Measurements from ENCODE around the gene GTPBP3. TPM values are rescaled to one million over a fixed set of nuclear protein-coding genes. Genes with fewer than 3 reads are reported as not detected.

The GTPBP3 gene
- total and polyA plus RNA-seq, 2 experiments from 2014 or later, result 34.9 to 95.6 TPM

DNA sequence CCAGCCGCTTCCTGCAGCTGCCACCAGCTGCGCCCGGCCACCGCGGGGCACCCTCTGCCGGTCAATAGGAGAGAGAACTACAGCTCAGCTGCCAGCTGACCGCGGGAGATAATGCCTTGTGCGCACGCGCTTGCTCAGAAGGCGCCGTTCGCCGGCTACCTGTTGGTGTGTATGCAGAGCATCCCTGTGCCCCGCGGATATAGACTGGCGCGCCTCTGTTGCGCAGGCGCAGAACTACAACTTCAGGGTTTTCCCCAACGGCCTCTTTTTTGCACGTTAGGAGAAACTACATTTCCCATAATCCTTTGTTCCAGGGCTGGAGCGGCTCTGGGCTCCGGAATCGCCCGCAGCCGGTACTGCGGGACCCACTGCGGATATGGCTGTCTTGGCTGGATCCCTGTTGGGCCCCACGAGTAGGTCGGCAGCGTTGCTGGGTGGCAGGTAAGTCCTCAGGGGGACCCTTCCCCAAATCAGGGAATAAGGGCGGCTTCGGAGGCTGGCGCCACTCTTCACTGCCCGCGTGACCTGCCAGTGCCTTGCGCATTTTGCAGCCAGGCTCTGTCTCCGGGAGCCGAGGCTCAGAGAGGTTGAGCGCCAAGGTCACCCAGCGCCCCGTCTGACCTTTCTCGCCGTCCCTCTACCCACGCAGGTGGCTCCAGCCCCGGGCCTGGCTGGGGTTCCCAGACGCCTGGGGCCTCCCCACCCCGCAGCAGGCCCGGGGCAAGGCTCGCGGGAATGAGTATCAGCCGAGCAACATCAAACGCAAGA is 31.7 kb upstream of the GTPBP3 start, which contains the start of gene MRPL34:
MRPL34 (plus strand) TSS at position 356 of the 768 bp plus-strand sequence; CDS start at position 377, 21 bp downstream.
- peak within 1 kb of the TSS; percentile 47 for H3K4me3 ChIP-seq
- H3K4me1 ChIP-seq (ENCODE audit: low read depth), result peaks cover 11% of the 10 kb centered on the region
- peak within 1 kb of the TSS; percentile 81 for H3K27ac ChIP-seq
- no peaks in the 10 kb centered on the region for H3K9me3 ChIP-seq (ENCODE audit: low read depth)
- peak; percentile 98 to 99 for DNase-seq (ENCODE audit: low read depth in 1 of 2, low spot score in 1 of 2)
- H3K36me3 ChIP-seq, result no peaks in the 10 kb centered on the region
- no peaks in the 10 kb centered on the region for H3K27me3 ChIP-seq
- TF ChIP-seq, protein P1, sequence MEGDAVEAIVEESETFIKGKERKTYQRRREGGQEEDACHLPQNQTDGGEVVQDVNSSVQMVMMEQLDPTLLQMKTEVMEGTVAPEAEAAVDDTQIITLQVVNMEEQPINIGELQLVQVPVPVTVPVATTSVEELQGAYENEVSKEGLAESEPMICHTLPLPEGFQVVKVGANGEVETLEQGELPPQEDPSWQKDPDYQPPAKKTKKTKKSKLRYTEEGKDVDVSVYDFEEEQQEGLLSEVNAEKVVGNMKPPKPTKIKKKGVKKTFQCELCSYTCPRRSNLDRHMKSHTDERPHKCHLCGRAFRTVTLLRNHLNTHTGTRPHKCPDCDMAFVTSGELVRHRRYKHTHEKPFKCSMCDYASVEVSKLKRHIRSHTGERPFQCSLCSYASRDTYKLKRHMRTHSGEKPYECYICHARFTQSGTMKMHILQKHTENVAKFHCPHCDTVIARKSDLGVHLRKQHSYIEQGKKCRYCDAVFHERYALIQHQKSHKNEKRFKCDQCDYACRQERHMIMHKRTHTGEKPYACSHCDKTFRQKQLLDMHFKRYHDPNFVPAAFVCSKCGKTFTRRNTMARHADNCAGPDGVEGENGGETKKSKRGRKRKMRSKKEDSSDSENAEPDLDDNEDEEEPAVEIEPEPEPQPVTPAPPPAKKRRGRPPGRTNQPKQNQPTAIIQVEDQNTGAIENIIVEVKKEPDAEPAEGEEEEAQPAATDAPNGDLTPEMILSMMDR (IDR thresholded peaks at IDR 0.05; ENCODE audit: low read depth, low read length), result peak; percentile 72

DNA sequence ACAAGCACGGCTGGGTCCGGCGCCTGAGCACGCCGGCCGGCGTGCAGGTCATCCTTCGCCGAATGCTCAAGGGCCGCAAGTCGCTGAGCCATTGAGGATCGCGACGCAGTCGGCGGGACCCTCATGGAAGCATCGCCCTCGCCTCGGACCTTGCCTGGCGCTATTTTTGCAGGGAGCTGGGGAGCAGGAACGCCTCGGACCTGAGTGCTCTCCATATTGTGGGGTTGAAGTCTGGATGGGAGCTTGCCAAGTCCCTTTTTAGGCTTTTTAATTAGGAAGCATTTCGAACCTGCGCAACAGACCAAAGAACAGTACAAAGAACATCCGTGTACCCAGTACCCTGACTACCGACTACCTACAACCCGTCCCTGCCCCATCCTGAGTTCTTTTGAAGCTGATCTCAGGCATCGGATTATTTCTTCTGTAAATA is 31.1 kb upstream of the GTPBP3 start:
- no peaks in the 10 kb centered on the region for H3K27me3 ChIP-seq
- H3K9me3 ChIP-seq (ENCODE audit: low read depth), result no peaks in the 10 kb centered on the region
- peaks cover 11% of the 10 kb centered on the region for H3K4me1 ChIP-seq (ENCODE audit: low read depth)
- TF ChIP-seq, protein P1 (IDR thresholded peaks at IDR 0.05; ENCODE audit: low read depth, low read length), result no peak
- peak in 1 of 2 donors; percentile 52 for DNase-seq (ENCODE audit: low read depth in 1 of 2, low spot score in 1 of 2)
- H3K4me3 ChIP-seq, result peak overlapping the region; percentile 47
- no peaks in the 10 kb centered on the region for H3K36me3 ChIP-seq
- peak overlapping the region; percentile 81 for H3K27ac ChIP-seq

DNA sequence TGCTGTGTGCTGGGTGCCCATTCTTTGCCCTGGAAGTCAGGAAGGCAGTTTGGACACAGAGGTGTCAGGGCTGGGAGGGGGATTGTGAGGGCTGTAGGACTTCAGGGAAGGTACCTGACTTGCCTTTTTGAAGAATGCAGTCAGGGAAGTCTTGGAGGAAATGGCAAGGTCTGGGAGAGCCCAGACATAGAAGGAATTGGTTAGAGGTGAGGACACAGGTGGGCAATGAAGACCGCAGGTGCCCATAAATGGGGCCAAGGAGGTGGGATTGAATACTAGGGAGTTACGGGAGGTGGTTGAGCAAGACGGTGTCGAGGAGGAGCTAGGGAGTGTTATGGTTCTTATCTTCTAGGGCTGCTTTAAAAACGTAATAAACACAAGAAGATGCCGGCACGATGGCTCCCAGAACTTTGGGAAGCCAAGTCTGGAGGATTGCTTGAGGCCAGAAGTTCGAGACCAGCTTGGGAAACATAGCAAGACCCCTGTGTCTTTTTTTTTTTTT is 29.4 kb upstream of the GTPBP3 start:
- Histone ChIP-seq H3K4me1 (ENCODE audit: low read depth) (peaks cover 5% of the 10 kb centered on the region), H3K9me3 (ENCODE audit: low read depth) (no peaks in the 10 kb centered on the region), H3K36me3 (no peaks in the 10 kb centered on the region), H3K4me3 (no peak overlapping the region), H3K27me3 (no peaks in the 10 kb centered on the region), H3K27ac (no peak overlapping the region)
- no peak for DNase-seq (ENCODE audit: low read depth in 1 of 2, low spot score in 1 of 2)
- TF ChIP-seq, protein P1 (IDR thresholded peaks at IDR 0.05; ENCODE audit: low read depth, low read length), result no peak

DNA sequence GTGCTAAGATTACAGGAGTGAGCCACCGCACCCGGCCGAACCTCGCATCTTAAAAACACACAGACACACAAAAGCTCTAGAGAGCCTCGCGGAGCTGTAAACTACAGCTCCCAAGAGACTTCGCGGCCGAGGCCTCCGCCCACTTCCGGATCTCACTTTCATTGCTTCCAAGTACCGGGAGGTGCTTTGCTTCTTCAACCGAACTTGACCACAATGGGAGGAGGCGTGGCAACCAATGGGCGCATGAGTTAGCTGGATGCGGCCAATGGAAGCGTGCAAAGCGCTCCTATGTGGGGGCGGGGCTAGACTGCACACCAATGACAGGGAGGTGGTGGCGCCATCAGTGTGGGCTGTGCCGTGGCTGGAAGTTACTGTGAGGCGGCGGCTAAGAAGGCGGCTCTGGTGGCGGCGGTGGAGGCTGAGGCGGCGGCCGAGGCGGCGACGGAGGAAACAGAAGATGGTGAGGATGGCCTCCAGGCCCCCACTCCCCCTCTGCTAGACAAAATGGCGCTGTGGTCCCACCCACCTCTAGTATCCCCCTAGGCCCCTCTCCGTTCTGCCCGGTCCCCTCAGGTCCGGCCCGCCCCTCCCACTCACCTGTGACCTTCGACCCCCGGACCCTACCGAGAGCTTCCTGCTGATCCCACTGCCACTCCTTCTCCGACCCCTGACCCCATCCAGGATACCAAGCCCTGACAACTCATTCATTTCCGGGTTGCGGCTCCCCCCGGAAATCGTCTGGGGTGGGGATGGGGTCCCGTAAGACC is 28.0 kb upstream of the GTPBP3 start, which contains the start of gene DDA1:
DDA1 (plus strand) TSS at position 366 of the 767 bp plus-strand sequence; CDS start at position 458, 92 bp downstream.
- Histone ChIP-seq H3K4me1 (ENCODE audit: low read depth) (peaks cover 5% of the 10 kb centered on the region), H3K27ac (peak within 1 kb of the TSS; percentile 25), H3K9me3 (ENCODE audit: low read depth) (no peaks in the 10 kb centered on the region), H3K4me3 (peak within 1 kb of the TSS; percentile 55), H3K27me3 (no peaks in the 10 kb centered on the region), H3K36me3 (peaks cover 5% of the 10 kb centered on the region)
- DNase-seq (ENCODE audit: low read depth in 1 of 2, low spot score in 1 of 2), result peak; percentile 100
- TF ChIP-seq, protein P1 (IDR thresholded peaks at IDR 0.05; ENCODE audit: low read depth, low read length), result no peak

DNA sequence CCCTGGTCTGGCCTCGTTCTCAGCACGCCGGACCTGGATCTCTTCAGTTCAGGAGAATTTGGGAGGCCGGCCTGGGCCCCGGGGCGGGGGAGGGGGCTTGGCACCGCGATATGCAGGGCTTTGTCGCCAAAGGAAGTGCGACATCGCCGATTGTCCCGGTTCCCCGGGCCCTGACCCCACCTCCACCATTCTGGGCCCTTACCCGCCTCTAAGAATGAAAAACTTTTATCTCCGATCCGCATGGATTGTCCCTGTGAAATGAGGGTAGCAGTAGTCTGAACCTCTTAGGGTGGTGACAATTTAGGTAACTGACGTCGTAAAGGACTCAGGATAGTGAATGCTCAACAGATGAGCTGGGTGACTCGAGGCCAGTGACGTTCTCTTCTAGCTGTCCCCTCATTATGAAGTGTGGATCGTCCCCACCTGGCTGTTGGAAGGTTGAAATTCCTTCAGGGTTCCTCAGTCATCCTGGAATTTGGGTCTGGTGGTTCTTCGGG is 27.3 kb upstream of the GTPBP3 start:
- peak overlapping the region; percentile 55 for H3K4me3 ChIP-seq
- DNase-seq (ENCODE audit: low read depth in 1 of 2, low spot score in 1 of 2), result no peak
- TF ChIP-seq, protein P1 (IDR thresholded peaks at IDR 0.05; ENCODE audit: low read depth, low read length), result no peak
- H3K27me3 ChIP-seq, result no peaks in the 10 kb centered on the region
- H3K27ac ChIP-seq, result peak overlapping the region; percentile 25
- peaks cover 9% of the 10 kb centered on the region for H3K36me3 ChIP-seq
- peaks cover 5% of the 10 kb centered on the region for H3K4me1 ChIP-seq (ENCODE audit: low read depth)
- H3K9me3 ChIP-seq (ENCODE audit: low read depth), result no peaks in the 10 kb centered on the region

Measured in cardiac muscle cell (in vitro differentiated cells and primary cell).